GM12875 (cell line): ENCODE results near the gene UBAC2.

ENCODE experiments used
- H3K4me3 ChIP-seq: one replicate; pipeline ENCODE4 v1.5.1; 2011; ENCODE audit warnings: low read depth, low read length, control low read depth
- CTCF ChIP-seq: IDR thresholded peaks from 2 replicates; pipeline ENCODE4 v1.5.1; 2011; ENCODE audit warnings: low read depth, mild to moderate bottlenecking, control low read depth, inconsistent platforms, low read length, moderate library complexity, borderline replicate concordance; ENCODE audit not compliant: insufficient read depth

UBAC2 gene

GRCh38 chr13:99415014-99415650 is 214.5 kb downstream of the UBAC2 start:
- no peak for TF ChIP-seq CTCF
- H3K4me3 ChIP-seq: no peak overlapping the region

GRCh38 chr13:99415851-99416331 is 215.2 kb downstream of the UBAC2 start:
- H3K4me3 ChIP-seq: no peak overlapping the region
- no peak for TF ChIP-seq CTCF

GRCh38 chr13:99416411-99417121 is 215.9 kb downstream of the UBAC2 start:
- TF ChIP-seq CTCF: no peak
- no peak overlapping the region for H3K4me3 ChIP-seq

GRCh38 chr13:99417201-99418102 is 216.8 kb downstream of the UBAC2 start:
- no peak for TF ChIP-seq CTCF
- H3K4me3 ChIP-seq: no peak overlapping the region

- H3K4me3 ChIP-seq: no peak overlapping the region
- TF ChIP-seq CTCF: no peak
These were observed 217.6 kb downstream of the UBAC2 start for GRCh38 chr13:99418103-99418842.

GRCh38 chr13:99418843-99419140 is 218.1 kb downstream of the UBAC2 start:
- no peak for TF ChIP-seq CTCF
- H3K4me3 ChIP-seq: no peak overlapping the region
